HG03135 (cell line): ENCODE data around the gene ZNF624.

Experiments
- ATAC-seq: cut with Tn5 transposase; IDR thresholded peaks from one replicate; pipeline ENCODE4 v1.9.1; 2021; ENCODE audit warnings: mild to moderate bottlenecking, moderate library complexity; ENCODE audit not compliant: unreplicated experiment

The ZNF624 gene

DNA sequence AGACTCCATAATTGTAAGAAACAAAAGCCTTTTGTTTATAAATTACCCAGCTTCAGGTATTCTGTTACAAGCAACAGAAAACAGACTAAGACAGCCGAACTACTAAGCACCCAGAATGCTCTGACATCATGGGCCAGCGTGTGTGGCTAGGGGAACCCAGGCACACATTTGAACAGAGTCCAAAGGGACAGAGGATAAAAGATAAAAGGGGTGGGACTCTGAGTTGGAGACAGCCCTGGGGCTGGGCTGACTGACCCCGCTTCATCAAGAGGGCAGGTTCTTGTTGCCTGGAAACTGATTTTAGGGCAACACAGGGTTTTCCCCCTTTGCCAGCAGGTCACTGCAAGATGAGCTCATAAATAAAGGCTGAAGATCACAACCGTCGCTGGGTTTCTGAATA lies 54.1 kb downstream of the ZNF624 start:
- no peak for ATAC-seq

- no peak for ATAC-seq
Measured at GRCh38 chr17:16593356-16594102, 60.1 kb downstream of the ZNF624 start.

- peak; percentile 74 for ATAC-seq
Measured at GRCh38 chr17:16589097-16589969, 64.3 kb downstream of the ZNF624 start.

DNA sequence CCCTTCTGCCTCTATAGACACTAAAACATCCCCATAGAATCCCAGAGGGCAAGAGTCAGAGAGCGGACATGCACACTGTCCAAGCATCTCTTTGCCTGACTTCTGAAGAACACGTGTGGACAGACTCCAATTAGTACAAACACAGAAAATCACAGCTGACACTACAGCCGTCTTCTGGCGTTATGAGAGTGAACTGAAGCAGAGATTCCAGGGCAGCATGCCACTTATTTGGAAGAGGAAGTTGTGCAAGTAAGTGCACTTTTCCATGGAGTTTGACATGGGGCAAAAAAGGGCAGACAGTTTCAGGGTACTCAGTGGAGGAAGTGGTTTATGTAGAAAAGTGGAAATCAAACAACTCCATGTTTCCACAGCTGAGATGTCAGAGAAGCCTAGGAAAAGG lies 67.9 kb downstream of the ZNF624 start:
- no peak for ATAC-seq

GRCh38 chr17:16584273-16584995 lies 69.2 kb downstream of the ZNF624 start:
- ATAC-seq, result no peak

DNA sequence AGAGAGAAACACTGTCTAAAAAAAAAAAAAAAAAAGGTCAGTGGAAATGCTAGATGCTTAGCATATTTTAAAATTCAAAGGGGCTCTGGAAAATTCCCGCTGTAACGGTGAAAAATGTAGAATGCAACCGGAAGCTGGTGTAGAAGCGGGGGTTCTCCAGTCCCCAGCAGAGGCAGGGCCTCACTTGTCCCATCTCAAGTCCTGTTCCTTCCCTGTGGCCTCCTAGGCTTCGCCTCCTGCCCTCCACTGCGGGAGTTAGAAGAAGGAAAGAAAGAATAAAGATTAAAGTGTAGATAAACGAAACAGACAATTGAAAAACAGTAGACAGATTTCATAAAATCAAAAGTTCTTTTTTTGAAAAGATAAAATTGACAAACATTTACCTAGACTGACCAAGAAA lies 69.9 kb downstream of the ZNF624 start:
- no peak for ATAC-seq

DNA sequence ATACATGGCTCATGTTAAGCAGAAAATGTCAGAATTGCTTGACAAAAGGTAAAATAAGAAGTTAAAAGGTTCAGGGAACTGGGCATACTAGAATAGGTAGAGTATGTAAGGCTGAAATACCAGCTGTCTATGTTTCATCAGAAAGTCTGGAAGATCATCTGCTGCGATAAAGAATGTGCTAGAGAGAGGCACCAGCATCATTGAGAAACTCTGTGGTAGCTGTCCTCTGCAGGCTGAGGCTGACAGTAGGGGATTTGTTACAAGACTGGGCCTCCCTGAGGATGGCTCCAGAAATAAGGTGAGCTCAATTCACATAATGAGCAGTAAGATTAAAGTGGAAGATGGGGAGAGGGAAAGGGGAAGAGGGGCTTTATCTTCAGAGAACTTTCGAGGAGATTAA lies 80.2 kb downstream of the ZNF624 start:
- ATAC-seq, result no peak
